Natural killer cell (primary cell): ENCODE measurements around the gene MLST8. TPM values are rescaled to one million over a fixed set of nuclear protein-coding genes. Genes with fewer than 3 reads are reported as not detected.

Experiments
- ATAC-seq, 3 donors: fragments of 150-1000 bp in 2 of 3; fragments of 200-7000 bp in 1 of 3; cut with Tn5 transposase; 1 replicate in 1 of 3; 2 replicates in 2 of 3; pipeline ENCODE4 v1.10.0; 2021; ENCODE audit warnings: mild to moderate bottlenecking in 2 of 3, moderate library complexity in 2 of 3
- DNase-seq, 2 donors: peaks; one replicate each; pipeline versions ENCODE4 v3.0.0 to v3.0.0-alpha.2; 2013 to 2021; ENCODE audit warnings: mixed read lengths in 1 of 2
- H3K27ac ChIP-seq: one replicate; pipeline ENCODE4 v1.5.1; 2013; ENCODE audit warnings: mild to moderate bottlenecking, low read length
- H3K27me3 ChIP-seq: one replicate; pipeline ENCODE4 v1.6.1; 2013; ENCODE audit warnings: low read length; ENCODE audit not compliant: control insufficient read depth, insufficient read depth
- H3K36me3 ChIP-seq: one replicate; pipeline ENCODE4 v1.6.1; 2013; ENCODE audit warnings: low read length; ENCODE audit not compliant: control insufficient read depth, insufficient read depth
- H3K4me1 ChIP-seq: one replicate; pipeline ENCODE4 v1.6.1; 2013; ENCODE audit warnings: low read length; ENCODE audit not compliant: control insufficient read depth, insufficient read depth
- H3K4me3 ChIP-seq: one replicate; pipeline ENCODE4 v1.5.1; 2013; ENCODE audit warnings: low read length
- H3K9me3 ChIP-seq: one replicate; pipeline ENCODE4 v1.6.1; 2013; ENCODE audit warnings: low read length; ENCODE audit not compliant: control insufficient read depth, insufficient read depth
- H3K27ac Mint-ChIP-seq, 2 donors: one replicate each; pipeline ENCODE4 v1.8.0; 2022; ENCODE audit warnings: mild to moderate bottlenecking in 2 of 2, mixed read lengths in 2 of 2, moderate library complexity in 1 of 2
- H3K27me3 Mint-ChIP-seq, 2 donors: one replicate each; pipeline ENCODE4 v1.8.0; 2022; ENCODE audit warnings: low read depth in 2 of 2, mixed read lengths in 2 of 2
- H3K36me3 Mint-ChIP-seq: one replicate; pipeline ENCODE4 v1.8.0; 2022; ENCODE audit warnings: mixed read lengths
- H3K4me1 Mint-ChIP-seq, 2 donors: one replicate each; pipeline ENCODE4 v1.8.0; 2022; ENCODE audit warnings: mixed read lengths in 2 of 2
- H3K4me3 Mint-ChIP-seq: one replicate; pipeline ENCODE4 v1.8.0; 2022; ENCODE audit warnings: mild to moderate bottlenecking, moderate library complexity, mixed read lengths
- H3K9me3 Mint-ChIP-seq, 2 donors: one replicate each; pipeline ENCODE4 v1.8.0; 2022; ENCODE audit warnings: mixed read lengths in 2 of 2
- WGBS: methylation state at CpG from one replicate; pipeline ENCODE4 v1.1.7; 2013; ENCODE audit warnings: missing lambda C conversion rate; ENCODE audit not compliant: insufficient coverage; 5-methylcytosine and 5-hydroxymethylcytosine counted together
- intact Hi-C: fragments of 100-400 bp; cut with micrococcal nuclease; formaldehyde crosslinking; loops from one replicate; pipeline ENCODE4 v1.14.2; 2022
- total RNA-seq, 4 donors: library from RNA; stranded (reverse); fragments of 120-200 nt in 1 of 4; gene quantifications; one replicate each; pipeline versions ENCODE4 v1.2.3 to v1.2.4, GENCODE V29; 2013 to 2022
- TF ChIP-seq, protein P1 (sequence below): fragments of 200-600 bp; IDR thresholded peaks from one replicate; pipeline ENCODE4 v1.8.0; 2022; ENCODE audit warnings: antibody characterized with exemption

The MLST8 gene
- total RNA-seq, 3 donors from 2014 or later (not counting 1 experiment from before 2014, with no cell fraction given): 19.7 to 30.2 (median 27.8) TPM

- no peaks in the 10 kb centered on the region for H3K36me3 Mint-ChIP-seq
- H3K4me3 ChIP-seq: no peak overlapping the region
- intact Hi-C loops: no loop called here
- TF ChIP-seq, protein P1, sequence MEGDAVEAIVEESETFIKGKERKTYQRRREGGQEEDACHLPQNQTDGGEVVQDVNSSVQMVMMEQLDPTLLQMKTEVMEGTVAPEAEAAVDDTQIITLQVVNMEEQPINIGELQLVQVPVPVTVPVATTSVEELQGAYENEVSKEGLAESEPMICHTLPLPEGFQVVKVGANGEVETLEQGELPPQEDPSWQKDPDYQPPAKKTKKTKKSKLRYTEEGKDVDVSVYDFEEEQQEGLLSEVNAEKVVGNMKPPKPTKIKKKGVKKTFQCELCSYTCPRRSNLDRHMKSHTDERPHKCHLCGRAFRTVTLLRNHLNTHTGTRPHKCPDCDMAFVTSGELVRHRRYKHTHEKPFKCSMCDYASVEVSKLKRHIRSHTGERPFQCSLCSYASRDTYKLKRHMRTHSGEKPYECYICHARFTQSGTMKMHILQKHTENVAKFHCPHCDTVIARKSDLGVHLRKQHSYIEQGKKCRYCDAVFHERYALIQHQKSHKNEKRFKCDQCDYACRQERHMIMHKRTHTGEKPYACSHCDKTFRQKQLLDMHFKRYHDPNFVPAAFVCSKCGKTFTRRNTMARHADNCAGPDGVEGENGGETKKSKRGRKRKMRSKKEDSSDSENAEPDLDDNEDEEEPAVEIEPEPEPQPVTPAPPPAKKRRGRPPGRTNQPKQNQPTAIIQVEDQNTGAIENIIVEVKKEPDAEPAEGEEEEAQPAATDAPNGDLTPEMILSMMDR: no peak
- no peak for DNase-seq
- no peak overlapping the region for H3K27ac ChIP-seq
- ATAC-seq: no peak
- peaks cover 0 to 6% of the 10 kb centered on the region in 2 donors for H3K4me1 Mint-ChIP-seq
- no peaks in the 10 kb centered on the region for H3K27me3 ChIP-seq
- no peaks in the 10 kb centered on the region for H3K27me3 Mint-ChIP-seq
- WGBS: 95% methylated on average over 20 of the region's 20 CpGs
- no peak overlapping the region for H3K4me3 Mint-ChIP-seq
- H3K4me1 ChIP-seq: no peaks in the 10 kb centered on the region
- peaks cover 35% of the 10 kb centered on the region for H3K36me3 ChIP-seq
- no peaks in the 10 kb centered on the region for H3K9me3 Mint-ChIP-seq
- no peak overlapping the region for H3K27ac Mint-ChIP-seq
- H3K9me3 ChIP-seq: no peaks in the 10 kb centered on the region
Measured at GRCh38 chr16:2177561-2177960, 27.7 kb upstream of the MLST8 start.

- H3K27ac Mint-ChIP-seq: no peak overlapping the region
- H3K4me1 Mint-ChIP-seq: peaks cover 0 to 6% of the 10 kb centered on the region in 2 donors
- H3K27ac ChIP-seq: no peak overlapping the region
- H3K4me3 ChIP-seq: no peak overlapping the region
- peaks cover 33% of the 10 kb centered on the region for H3K36me3 ChIP-seq
- H3K4me1 ChIP-seq: no peaks in the 10 kb centered on the region
- intact Hi-C loops: no loop called here
- DNase-seq (peak; percentile 37 to 60), ATAC-seq (peak; percentile 62 to 94 (median 90))
- TF ChIP-seq, protein P1: no peak
- H3K27me3 ChIP-seq: no peaks in the 10 kb centered on the region
- no peaks in the 10 kb centered on the region for H3K9me3 ChIP-seq
- H3K27me3 Mint-ChIP-seq: no peaks in the 10 kb centered on the region
- no peaks in the 10 kb centered on the region for H3K9me3 Mint-ChIP-seq
- no peaks in the 10 kb centered on the region for H3K36me3 Mint-ChIP-seq
- H3K4me3 Mint-ChIP-seq: no peak overlapping the region
- WGBS: 45% methylated on average over 106 of the region's 106 CpGs
Measured at GRCh38 chr16:2178321-2179106, 26.7 kb upstream of the MLST8 start.

GRCh38 chr16:2179107-2179501, 26.1 kb upstream of the MLST8 start:
- H3K27me3 Mint-ChIP-seq: no peaks in the 10 kb centered on the region
- no peak for ATAC-seq
- H3K9me3 Mint-ChIP-seq: no peaks in the 10 kb centered on the region

More at GRCh38 chr16:2179107-2179501, 26.1 kb upstream of the MLST8 start:
- TF ChIP-seq, protein P1: no peak
- 60% methylated on average over 50 of the region's 50 CpGs for WGBS
- Mint-ChIP-seq H3K4me1 (peaks cover 0 to 6% of the 10 kb centered on the region in 2 donors), H3K36me3 (no peaks in the 10 kb centered on the region), H3K4me3 (no peak overlapping the region), H3K27ac (no peak overlapping the region)
- peaks cover 30% of the 10 kb centered on the region for H3K36me3 ChIP-seq
- no peak overlapping the region for H3K4me3 ChIP-seq
- H3K27me3 ChIP-seq: no peaks in the 10 kb centered on the region
- DNase-seq: no peak
- no peaks in the 10 kb centered on the region for H3K9me3 ChIP-seq
- H3K4me1 ChIP-seq: no peaks in the 10 kb centered on the region
- no peak overlapping the region for H3K27ac ChIP-seq
- intact Hi-C loops: no loop called here
